ENCODE measurements around the gene VEZF1. TPM values are rescaled to one million over a fixed set of nuclear protein-coding genes. Genes with fewer than 3 reads are reported as not detected.
"Not testable (repeated sequence)": the region's sequence is repeated elsewhere in the genome, so short reads cannot be mapped to it uniquely, and the experiment has no call there.

VEZF1 gene
- total RNA-seq, 2 donors from 2014 or later = 68.4 to 75.5 TPM

- H3K27me3 ChIP-seq (replicated peaks; ENCODE audit: insufficient read depth) = no peaks in the 10 kb centered on the region
- no peak overlapping the region for H3K27ac ChIP-seq
- DNase-seq (ENCODE audit: low spot score) = no peak
- no peak for TF ChIP-seq CTCF (IDR thresholded peaks at IDR 0.05)
- H3K4me3 ChIP-seq = no peak overlapping the region
- peaks cover 25% of the 10 kb centered on the region for H3K36me3 ChIP-seq
- H3K4me1 ChIP-seq (ENCODE audit: control insufficient read depth in 1 of 2, low read depth in 2 of 2) = peaks cover 32 to 53% of the 10 kb centered on the region in 2 donors
- no peak for ATAC-seq (ENCODE audit: insufficient number of reproducible peaks, low FRiP score, low read depth)
- no peaks in the 10 kb centered on the region for H3K9me3 ChIP-seq
Observed at GRCh38 chr17:57982452-57983170, 5.4 kb downstream of the VEZF1 start.

- Histone ChIP-seq H3K36me3 (peaks cover 40% of the 10 kb centered on the region), H3K9me3 (no peaks in the 10 kb centered on the region), H3K4me1 (ENCODE audit: control insufficient read depth in 1 of 2, low read depth in 2 of 2) (peaks cover 24 to 44% of the 10 kb centered on the region in 2 donors), H3K27me3 (replicated peaks; ENCODE audit: insufficient read depth) (no peaks in the 10 kb centered on the region), H3K4me3 (no peak overlapping the region), H3K27ac (no peak overlapping the region)
- ATAC-seq (ENCODE audit: insufficient number of reproducible peaks, low FRiP score, low read depth) (no peak), DNase-seq (ENCODE audit: low spot score) (no peak)
- no peak for TF ChIP-seq CTCF (IDR thresholded peaks at IDR 0.05)
Observed at GRCh38 chr17:57980522-57980921, 7.5 kb downstream of the VEZF1 start.

GRCh38 chr17:57979076-57979475 lies 9.0 kb downstream of the VEZF1 start:
- Histone ChIP-seq H3K36me3 (peaks cover 49% of the 10 kb centered on the region), H3K4me3 (no peak overlapping the region), H3K27me3 (replicated peaks; ENCODE audit: insufficient read depth) (no peaks in the 10 kb centered on the region), H3K4me1 (ENCODE audit: control insufficient read depth in 1 of 2, low read depth in 2 of 2) (peaks cover 9 to 35% of the 10 kb centered on the region in 2 donors), H3K27ac (no peak overlapping the region), H3K9me3 (no peaks in the 10 kb centered on the region)
- DNase-seq (ENCODE audit: low spot score) (no peak), ATAC-seq (ENCODE audit: insufficient number of reproducible peaks, low FRiP score, low read depth) (no peak)
- no peak for TF ChIP-seq CTCF (IDR thresholded peaks at IDR 0.05)

GRCh38 chr17:57976594-57976993 lies 11.5 kb downstream of the VEZF1 start:
- H3K4me3 ChIP-seq = no peak overlapping the region
- no peak overlapping the region for H3K27ac ChIP-seq
- no peaks in the 10 kb centered on the region for H3K9me3 ChIP-seq
- no peak for DNase-seq (ENCODE audit: low spot score)
- no peak for TF ChIP-seq CTCF (IDR thresholded peaks at IDR 0.05)
- peaks cover 57% of the 10 kb centered on the region for H3K36me3 ChIP-seq
- no peaks in the 10 kb centered on the region for H3K27me3 ChIP-seq (replicated peaks; ENCODE audit: insufficient read depth)
- H3K4me1 ChIP-seq (ENCODE audit: control insufficient read depth in 1 of 2, low read depth in 2 of 2) = peaks cover 0 to 10% of the 10 kb centered on the region in 2 donors
- no peak for ATAC-seq (ENCODE audit: insufficient number of reproducible peaks, low FRiP score, low read depth)

GRCh38 chr17:57975044-57975443 lies 13.0 kb downstream of the VEZF1 start:
- DNase-seq (ENCODE audit: low spot score) (no peak), ATAC-seq (ENCODE audit: insufficient number of reproducible peaks, low FRiP score, low read depth) (no peak)
- Histone ChIP-seq H3K36me3 (peaks cover 51% of the 10 kb centered on the region), H3K4me1 (ENCODE audit: control insufficient read depth in 1 of 2, low read depth in 2 of 2) (peaks cover 0 to 8% of the 10 kb centered on the region in 2 donors), H3K9me3 (no peaks in the 10 kb centered on the region), H3K27me3 (replicated peaks; ENCODE audit: insufficient read depth) (no peaks in the 10 kb centered on the region), H3K27ac (no peak overlapping the region), H3K4me3 (no peak overlapping the region)
- no peak for TF ChIP-seq CTCF (IDR thresholded peaks at IDR 0.05)

GRCh38 chr17:57974053-57974824 lies 13.8 kb downstream of the VEZF1 start:
- not testable (repeated sequence) for DNase-seq (ENCODE audit: low spot score); H3K27me3 ChIP-seq (replicated peaks; ENCODE audit: insufficient read depth); H3K4me3 ChIP-seq; H3K4me1 ChIP-seq (ENCODE audit: control insufficient read depth in 1 of 2, low read depth in 2 of 2); ATAC-seq (ENCODE audit: insufficient number of reproducible peaks, low FRiP score, low read depth); H3K9me3 ChIP-seq; H3K27ac ChIP-seq
- peaks cover 47% of the 10 kb centered on the region for H3K36me3 ChIP-seq

All from thoracic aorta (tissue), 2 donors.